HG02588 (cell line): ENCODE results near the gene BFSP1.

Source experiments
- ATAC-seq: cut with Tn5 transposase; IDR thresholded peaks from one replicate; pipeline ENCODE4 v1.9.1; 2021; ENCODE audit warnings: mild to moderate bottlenecking, moderate library complexity; ENCODE audit not compliant: unreplicated experiment

The BFSP1 gene

DNA sequence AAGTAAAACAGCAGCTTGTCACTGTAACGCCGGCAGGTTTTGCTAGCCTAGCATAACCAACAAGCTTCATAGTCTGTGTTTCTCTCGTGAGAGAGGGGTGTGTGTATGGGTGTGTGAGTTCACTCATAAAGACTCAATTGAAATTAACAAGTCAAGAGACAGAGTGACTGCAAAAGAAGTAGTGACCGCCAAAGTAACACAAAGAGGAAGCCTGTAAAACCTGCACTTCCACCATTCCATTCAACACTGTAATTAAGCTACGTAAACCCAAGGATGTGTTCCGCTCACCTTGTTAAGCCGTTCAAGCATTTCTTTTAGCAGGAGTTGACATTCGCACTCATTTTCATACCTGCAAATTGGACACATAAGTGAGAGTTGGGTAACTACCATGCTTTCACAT, 6.6 kb downstream of the BFSP1 start:
- no peak for ATAC-seq

DNA sequence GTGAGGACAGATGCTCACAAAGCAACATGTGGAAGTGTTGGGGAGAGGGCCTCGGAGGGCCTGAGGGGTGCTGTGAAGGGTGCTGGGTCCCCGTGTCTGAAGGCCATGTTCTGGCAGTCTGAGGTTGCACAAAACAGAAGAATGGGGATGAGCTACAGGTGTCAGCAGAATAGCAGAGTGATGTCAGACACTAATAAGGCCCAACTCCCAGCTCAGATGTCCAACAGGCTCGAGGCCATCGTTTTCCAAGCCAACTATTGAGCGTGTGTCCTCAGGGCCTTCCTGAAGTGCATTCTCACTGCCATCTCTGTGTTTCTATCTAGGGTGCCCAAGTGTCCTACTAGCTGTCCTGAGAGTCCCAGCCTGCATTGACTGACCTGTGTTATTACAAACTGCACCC, 7.9 kb downstream of the BFSP1 start:
- no peak for ATAC-seq

DNA sequence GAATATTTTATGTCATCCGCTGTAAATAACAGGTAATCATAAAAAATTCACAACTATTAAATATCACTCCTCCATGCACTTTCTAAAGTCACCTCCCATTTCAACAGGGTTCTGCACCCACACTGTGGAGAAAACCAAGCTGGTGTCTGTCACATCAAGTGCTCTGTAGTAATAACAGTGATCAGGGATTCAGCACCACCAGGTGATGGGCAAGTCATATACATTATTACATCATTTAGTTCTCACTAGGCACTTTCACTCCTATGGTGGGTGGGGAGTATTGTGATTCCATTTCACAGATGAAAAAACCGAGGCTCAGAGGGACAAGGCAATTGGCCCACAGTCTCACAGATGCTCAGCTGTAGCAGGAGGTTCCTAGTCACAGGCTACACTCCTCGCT, 8.7 kb downstream of the BFSP1 start:
- no peak for ATAC-seq

DNA sequence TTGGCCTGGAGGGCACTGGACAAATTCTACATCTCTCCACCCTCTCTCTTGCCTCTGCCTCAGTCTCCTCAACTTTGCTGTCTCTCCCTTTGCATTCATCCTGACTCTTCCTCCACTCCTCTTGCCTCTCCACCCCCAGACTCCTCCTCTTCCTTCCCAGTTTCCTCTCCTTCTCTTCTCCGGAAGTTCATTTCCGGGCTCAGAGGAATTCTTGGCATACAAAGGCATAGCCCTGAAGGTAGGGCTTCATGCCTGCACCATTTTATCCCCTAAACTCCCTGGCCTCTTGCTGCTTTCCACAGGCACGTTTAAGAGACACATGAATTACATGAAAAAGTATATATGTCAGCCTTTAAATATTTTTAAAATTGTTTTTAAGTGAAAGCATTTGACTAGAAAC, 10.6 kb downstream of the BFSP1 start:
- ATAC-seq = no peak

DNA sequence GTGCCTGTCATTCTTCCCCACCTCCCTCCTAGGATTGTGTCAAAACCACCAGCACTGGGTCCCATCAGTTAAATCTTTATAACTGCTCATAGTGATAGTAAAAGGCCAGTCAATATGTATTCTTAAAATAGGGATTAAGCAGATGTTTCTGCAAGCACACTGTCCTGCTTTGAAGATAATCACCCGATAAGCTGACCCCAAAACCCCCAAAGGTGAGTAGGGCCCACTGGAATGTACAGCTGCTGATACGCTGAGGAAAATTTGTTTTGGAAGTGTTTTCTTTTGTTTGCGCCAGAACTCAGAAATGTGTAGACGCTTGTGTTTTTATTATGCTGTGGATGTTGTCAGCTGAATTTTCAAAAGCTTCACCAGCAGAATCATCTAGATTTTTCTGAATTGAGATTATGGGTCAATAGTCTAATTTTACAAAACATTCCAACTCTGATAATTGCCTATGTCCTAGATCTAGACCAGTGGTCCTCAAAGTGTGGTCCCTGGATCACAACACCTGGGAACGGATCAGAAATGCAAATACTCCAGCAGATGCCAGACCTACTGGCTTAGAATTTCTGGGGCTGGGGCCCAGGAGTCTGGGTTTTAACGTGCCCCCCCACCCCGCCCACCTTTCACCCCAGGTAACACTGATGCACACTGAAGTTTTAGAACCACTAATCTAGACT, 11.4 kb downstream of the BFSP1 start:
- ATAC-seq = no peak

DNA sequence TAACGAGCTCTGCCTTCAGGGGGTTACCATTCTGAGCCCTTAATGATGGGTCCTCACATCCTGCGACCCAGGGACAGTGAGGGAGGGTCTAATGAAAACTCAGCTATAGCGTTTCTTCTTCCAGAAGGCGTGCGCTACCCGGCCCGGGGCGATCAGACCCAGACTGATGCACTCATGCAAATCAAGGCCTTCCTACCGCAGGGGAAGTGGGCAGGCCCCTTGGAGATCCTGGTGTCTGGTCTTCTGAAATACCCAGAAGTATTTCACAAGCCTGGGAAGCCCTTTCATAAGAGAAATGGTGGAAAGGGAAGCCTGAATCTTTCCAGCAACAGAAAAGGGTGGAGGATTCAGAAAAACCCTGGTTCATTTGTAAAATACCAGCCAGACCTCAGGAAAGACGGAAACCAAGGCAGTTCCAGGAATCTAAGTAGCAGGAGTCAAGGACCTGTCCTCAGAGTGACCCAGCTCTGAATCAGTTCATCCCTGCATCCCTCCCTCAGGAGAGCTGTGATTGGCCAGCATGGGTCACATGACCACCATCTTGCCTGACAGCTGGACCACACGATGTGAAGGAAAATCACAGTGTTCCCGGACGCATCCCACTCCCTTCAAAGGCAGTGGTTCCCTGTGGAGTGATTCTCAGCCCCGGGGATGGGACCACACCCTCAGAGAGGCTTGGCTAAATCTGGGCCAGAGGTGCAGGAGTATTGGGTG, 12.7 kb downstream of the BFSP1 start:
- no peak for ATAC-seq

DNA sequence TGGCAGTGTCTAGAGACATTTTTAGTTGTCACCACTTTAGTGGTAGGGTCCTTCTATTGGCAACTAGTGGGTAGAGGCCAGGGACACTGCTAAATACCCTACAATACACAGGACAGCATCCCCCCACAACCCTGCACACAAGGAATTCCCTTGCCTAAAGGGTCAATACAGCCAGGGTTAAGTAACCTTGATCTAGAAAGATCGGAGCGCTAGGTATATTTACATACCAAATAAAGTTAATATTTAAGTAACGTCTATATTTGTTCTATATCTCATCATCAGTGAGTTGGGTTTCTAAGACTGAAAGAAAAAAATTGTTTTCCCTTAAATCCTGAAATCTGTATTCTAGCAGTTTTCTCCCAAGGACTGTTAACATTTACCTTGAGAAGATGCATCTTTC, 16.1 kb downstream of the BFSP1 start:
- ATAC-seq = no peak

DNA sequence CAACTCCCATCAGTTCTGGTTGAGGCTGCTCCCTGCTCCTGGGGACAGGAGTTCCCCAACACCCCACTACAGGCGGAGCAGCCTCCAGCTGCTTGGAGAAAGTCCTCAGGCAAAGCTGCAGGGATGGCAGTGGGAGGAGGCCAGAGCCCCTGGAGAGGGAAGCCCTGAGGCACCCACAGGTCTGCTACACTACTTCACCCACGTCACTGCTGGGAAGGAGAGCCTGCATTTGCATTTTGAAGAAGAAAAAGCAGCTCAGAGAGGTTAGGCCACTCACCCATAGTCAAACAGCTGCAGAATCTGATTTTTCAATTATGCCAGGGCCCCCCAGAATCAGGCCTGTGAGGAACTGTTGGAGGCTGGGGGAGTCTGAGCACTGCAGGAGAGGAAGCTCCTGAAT, 17.2 kb downstream of the BFSP1 start:
- no peak for ATAC-seq

DNA sequence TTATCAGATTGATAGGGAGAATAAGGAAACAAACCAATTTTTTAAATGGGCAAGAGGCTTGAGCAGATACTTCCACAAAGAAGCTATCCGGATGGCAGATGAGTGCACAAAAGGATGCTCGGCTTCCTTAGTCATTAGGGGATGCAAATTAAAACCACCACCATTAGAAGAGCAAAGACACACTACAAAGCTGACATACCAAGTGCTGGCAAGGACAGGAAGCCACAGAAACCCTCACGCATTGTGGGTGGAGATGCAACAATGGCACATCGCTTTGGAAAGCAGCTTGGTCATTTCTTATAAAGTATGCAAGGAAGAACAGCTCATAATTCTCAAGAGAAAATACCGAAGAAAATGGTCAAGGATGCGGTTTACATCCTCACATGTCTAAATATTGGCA, 19.8 kb downstream of the BFSP1 start:
- ATAC-seq = no peak

DNA sequence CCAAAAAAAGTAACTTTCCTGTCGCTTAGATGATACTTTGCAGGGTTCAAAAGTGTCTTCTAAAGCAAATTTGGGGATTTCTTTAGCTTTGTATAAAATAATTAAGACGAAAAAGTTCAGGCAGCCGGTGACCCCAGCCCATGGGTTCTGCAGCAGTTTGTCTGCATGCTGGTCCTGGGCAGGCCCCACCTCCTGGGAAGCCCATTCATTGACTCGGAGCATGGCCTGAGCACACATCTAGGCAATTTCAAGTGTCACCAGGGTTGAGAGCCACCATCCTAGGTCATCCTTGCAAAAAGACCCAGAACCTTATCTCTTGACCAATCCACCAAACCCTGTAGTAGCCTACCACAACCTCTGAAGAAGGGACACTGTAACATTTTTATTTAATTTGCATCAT, 20.6 kb downstream of the BFSP1 start:
- no peak for ATAC-seq

DNA sequence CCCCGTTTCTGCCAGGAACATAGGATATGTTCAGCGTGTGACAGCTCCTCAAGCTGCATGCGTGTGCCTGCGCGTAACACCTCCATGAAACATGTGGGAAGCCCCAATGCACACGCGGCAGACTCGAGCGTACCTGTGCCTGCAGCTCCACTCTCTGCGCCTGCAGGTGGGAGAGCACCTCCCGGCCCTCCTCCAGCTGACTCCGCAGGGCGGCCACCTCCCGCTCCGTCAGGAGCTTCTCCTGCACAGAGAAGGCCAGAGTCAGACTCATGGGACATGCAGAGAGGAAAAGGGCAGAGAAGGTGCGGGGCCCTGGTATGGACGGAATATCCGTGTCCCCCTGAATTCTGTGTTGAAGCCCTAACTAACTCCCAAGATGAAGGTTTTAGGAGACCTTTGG, 22.4 kb downstream of the BFSP1 start:
- no peak for ATAC-seq

DNA sequence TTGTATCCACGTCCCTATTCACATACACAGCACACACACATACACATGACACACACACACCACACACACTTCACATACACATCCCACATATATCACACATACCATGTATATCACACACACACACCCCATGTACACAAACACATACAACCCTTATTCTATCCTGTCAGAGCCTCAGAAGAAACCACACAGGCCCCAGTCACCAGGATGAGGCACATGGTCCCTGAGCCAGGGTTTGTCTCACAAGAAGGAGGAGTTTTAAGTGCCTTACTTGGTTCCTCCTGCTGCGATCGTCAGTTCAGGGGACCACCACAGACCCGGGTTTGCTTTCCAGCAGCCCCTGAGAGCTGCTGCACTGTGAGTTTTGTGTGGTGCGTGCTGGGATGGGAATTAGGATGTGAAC, 23.6 kb downstream of the BFSP1 start:
- no peak for ATAC-seq

DNA sequence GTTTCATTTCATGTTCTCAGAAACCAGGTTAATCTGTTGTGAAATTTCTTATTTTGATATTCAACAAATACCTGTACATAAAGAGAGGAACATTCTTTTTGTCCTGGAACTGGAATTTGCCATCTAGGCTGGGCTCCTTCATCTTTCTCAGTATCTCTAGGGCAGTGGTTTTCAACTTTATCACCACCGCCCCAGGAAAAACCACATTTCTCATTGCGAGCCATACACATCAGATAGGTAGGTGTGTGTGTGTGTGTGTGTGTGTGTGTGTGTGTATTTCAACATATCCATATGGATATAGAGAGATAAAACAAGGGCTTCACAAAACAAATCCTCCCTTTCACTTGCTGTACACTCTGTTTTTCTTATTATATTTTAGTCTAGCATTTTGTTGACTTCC, 24.1 kb downstream of the BFSP1 start:
- no peak for ATAC-seq

DNA sequence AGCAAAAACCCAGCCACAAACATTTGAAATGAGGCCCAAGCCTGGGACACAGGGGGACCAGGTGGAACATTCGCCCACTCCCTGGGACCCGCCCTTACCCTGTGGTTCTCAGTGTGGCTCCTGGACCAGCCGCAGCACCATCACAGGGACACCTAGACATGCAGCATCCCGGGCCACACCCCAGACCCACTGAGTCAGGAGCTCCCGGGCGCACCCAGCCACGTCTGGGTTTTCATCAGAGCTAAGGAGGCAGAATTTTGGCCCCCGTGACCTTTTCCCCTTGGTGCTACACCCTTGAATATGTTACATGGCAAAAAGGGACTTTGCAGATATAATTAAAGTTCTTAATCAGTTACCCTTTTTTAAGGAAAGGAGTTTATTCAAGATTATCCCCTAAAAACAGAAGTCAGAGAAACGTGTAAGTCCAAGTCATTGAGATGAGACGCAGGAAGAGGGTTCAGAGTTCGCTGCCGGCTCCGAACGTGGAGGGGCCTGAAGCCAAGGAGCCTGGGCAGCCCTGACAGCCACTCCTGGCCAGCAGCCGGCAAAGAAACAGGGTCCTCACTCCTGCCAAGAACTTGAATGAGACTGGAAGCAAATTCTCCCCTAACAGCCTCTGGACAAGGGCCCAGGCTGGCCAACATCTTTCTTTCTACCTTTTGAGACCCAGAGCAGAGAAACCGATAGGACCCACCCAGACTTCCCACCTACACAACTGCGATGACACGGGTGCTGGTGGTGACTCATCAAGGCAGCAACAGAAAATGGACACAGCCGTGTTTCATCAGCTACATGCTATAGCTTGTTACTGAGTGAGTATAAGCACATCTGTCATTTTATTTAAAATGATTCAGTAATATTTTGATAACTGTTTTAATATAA, 25.3 kb downstream of the BFSP1 start:
- ATAC-seq = no peak

DNA sequence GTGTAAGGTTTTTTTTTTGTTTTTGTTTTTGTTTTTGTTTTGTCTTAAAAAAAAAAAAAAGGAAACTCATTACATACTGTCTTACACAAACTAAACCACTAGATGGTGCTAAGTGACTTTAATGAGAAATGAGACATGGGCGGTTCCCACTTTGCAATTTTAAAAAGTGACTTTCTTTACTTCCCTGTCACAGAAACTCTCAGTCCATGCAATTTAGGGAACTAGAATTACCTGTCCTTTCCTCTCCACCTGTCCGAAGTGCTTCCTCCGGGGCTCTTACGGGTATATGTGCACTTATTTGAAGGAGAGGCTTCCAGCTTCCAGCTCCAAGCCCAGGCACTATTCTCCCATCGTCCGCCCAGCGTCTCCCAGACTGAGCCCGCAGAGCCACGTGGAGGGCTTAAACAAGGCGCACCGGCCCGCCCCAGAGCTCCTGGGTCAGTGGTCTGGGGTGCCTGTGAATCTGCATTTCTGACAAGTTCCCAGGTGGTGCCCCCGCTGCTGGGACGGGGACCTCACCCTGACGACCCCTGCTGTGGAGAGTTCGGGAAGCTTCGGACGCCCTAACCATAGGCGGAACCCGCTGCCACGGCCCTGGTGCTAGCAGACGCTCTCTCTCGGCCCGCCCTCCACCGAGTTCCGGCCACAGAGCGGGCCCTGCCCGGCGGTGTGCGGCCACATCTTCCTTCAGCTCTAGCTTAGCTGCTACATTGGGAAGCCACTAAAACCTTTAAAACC, 26.1 kb downstream of the BFSP1 start:
- peak; percentile 75 for ATAC-seq

DNA sequence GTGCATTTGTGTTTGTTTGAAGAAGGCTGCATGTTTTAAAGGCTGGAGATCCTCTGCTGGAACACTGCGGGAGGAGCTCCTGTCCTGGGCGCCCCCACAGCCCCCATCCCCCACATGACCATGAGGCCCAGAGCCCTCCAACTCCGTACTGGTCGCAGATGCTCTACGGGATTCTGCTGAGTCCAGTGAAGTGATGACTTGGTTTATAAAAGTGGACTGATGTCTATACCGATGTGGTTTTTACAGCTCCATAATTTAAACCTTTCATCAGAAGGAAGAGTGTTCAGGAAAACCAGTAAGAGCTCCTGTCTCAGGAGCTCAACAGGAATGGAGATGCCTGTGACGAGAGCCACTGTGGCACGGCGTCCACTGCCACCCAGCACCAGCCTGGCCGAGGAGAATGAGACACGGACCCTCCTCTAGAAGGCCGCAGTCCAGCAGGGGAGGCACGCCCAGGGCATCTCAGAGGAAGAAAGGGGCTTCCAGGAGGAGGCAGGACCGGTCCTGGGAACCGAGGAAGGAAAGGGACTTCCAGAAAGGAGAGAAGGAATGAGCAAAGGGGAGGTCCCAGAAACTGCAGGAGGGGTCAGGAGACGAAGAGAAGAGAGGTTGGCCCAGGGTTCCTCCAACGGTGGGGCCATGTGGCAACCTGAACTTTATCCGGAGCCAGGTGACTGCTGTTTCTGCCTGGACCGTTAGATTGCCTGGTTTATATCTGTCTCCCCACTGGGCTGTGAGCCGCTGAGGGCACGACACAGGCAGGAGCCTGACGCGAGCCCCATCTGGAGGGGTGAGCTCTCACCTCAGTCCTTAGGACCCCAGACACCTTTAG, 26.9 kb downstream of the BFSP1 start:
- peak; percentile 11 for ATAC-seq

DNA sequence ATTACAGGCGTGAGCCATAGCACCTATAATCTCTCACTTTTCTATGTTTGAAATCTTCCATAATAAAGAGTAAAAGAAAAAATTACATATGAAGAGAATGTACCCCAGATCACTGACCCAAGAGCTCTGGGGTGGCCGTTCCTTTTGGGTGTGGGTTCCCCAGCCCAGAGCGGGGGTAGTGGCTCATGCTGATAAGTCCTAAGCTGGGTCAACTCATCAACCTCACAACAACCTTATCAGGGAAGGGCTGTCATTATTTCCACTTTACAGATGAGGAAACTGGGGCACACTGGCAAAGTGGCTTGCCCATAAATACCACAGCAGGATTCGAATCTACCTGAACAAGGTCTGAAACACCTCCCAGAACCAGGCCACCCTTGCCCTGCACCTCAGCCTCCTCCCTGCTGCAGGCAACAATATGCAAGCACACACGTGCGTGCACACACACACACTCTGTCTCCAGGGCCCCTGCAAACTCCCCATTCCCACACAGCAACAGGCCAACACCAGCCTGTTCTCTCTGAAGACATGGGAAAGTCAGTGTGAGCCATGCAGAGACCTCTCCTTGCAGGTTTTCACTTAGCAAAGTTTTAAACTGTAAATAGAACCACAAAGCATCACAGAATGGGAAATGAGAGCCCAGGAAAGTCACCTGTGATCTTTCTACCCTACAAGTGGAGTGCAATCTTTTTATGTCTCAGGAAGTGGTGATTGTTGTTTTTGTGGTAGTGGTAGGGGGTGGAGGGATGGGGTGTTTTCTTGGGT, 27.7 kb downstream of the BFSP1 start:
- ATAC-seq = no peak

DNA sequence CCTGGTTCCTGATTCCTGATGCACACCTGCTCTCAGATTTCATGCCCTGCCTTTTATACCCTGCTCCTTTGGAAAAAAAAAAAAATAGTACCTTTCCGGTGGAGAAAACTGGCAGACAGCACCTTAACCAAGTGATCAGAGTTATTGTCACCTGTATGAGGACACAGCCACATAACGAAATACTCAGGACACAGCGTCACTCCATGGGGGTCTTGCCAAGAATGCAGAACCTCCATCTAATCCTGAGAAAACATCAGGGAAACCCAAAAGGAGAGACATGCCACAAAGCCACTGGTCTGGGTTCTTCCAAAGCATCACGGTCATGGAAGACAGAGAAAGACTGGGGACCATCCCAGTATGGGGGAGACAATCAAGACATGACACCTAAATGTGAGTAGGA, 29.1 kb downstream of the BFSP1 start:
- no peak for ATAC-seq

DNA sequence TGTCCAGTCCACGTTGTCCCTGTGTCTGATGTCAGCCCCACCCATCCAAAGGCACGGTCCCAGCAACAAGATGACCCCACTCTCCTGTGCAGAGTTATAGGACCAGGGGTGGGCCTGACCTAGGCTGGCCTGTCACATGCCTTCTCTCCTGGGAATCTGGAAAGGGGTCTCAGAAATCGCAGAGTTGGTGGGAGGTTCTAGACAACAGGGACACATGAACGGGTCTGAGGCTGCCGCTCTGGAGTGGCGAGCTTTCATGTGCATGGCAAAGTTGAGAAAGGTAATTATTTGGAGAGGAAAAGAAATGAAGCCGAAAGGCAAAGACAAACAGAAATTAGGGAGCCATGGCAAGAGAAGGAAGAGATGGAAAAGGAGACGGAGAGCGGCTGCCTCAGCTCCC, 29.5 kb downstream of the BFSP1 start:
- ATAC-seq = no peak

DNA sequence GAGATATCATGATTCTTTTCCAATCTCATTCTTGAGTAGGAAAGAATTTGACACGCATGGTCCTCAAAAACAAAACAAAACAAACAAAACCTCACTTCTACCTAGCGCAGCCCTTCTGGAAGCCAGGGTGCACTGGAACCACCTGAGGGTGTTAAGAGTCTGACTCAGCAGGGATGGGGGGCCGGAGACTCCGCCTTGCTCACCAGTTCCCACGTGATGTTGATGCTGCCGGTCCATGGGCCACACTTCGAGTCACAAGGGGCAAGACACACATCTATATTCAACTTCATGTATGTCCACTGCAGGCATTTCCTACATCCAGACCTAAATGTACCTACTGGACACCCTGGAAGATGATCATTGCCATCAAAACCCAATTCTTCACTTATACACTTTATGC, 30.4 kb downstream of the BFSP1 start:
- ATAC-seq = no peak
